HG03439 (cell line): Measurements from ENCODE around the gene CHTOP.
"Not testable (repeated sequence)": the region's sequence is repeated elsewhere in the genome, so short reads cannot be mapped to it uniquely, and the experiment has no call there.

Experiments
- ATAC-seq: cut with Tn5 transposase; IDR thresholded peaks from one replicate; pipeline ENCODE4 v1.9.1; 2021; ENCODE audit warnings: mild to moderate bottlenecking, moderate library complexity; ENCODE audit not compliant: unreplicated experiment

The CHTOP gene

DNA sequence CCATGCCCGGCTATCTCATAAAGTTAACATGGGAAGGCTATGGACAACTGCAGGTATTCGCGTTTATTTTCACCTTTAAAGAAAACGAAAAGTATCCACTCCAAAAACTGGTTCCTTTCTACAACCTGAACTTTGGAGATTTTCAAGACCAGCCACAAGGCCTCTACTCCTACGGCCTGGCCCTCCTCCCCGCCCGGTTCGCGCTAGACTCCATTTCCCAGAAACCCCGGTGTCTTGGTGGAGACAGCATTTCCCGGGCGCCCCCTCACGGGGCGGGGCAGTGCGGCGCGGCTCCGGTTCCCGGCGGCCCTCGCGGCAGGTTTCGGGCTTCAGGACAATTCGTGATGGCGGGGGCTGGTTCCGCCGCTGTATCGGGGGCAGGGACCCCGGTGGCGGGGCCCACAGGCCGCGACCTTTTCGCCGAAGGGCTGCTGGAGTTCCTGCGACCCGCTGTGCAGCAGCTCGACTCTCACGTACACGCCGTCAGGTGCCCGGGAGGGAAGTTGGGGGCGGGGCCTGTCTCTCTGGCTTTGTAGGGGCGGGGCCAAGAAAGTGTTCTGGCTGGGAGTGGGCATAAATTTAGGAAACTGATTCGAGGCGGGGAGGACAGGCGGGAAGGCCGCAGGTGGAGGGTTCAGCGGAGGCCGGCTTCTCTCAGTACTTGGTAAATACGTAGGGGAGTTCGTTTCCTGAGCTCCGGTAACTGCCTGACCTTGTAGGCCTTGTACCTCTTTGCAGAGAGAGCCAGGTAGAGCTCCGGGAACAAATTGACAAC is 24.7 kb downstream of the CHTOP start, which contains the start of gene SNAPIN:
Gene SNAPIN, plus strand, starts transcription at position 304 of the 775 bp plus-strand sequence. Its CDS starts 41 bp downstream, at position 345.
- ATAC-seq = peak; percentile 86

GRCh38 chr1:153659175-153659534 is 25.3 kb downstream of the CHTOP start:
- ATAC-seq = no peak

DNA sequence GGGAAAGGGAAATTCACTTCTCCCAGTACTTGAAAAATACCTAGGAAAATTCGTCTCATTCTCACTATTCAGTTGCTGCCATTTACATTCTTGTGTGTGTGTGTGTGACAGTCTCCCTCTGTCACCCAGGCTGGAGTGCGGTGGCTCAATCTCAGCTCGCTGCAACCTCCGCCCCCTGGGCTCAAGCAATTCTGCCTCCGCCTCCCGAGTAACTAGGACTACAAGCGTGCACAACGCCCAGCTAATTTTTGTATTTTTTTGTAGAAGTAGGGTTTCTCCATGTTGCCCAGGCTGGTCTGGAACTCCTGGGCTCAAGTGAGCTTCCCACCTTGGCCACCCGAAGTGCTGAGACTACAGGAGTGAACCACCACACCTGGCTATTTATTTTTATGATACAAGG is 25.8 kb downstream of the CHTOP start:
- ATAC-seq = no peak

- ATAC-seq = no peak
Observed at GRCh38 chr1:153661111-153661708, 27.3 kb downstream of the CHTOP start.

- ATAC-seq = no peak
Observed at GRCh38 chr1:153662269-153662668, 28.4 kb downstream of the CHTOP start.

DNA sequence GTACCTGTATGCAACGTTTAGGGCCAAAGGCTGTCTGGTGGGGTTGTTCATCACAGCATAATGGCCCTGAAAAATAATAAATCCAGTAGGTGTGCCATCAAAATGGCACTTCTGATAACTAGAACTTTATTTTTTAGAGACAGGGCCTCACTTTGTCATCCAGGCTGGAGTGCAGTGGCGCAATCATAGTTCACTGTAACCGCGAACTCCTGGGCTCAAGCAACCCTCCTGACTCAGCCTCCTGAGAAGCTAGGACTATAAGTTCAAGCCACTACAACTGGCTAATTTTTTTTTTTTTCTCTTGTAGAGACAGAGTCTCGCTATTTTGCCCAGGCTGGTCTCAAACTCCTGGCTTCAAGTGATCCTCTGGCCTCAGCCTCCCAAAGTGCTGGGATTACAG is 29.3 kb downstream of the CHTOP start:
- no peak for ATAC-seq

- no peak for ATAC-seq
Observed at GRCh38 chr1:153667439-153667838, 33.6 kb downstream of the CHTOP start.

GRCh38 chr1:153668672-153669071 is 34.8 kb downstream of the CHTOP start:
- not testable (repeated sequence) for ATAC-seq

GRCh38 chr1:153669606-153670005 is 35.7 kb downstream of the CHTOP start:
- ATAC-seq = no peak

- peak; percentile 2 for ATAC-seq
Observed at GRCh38 chr1:153670257-153670858, 36.5 kb downstream of the CHTOP start.

- ATAC-seq = peak; percentile 91
Observed at GRCh38 chr1:153670859-153671627, 37.2 kb downstream of the CHTOP start, which contains the start of gene ILF2. Gene ILF2, minus strand, starts transcription at chr1:153670993. Its CDS starts 71 bp downstream, at chr1:153670922.

- ATAC-seq = peak; percentile 3
Observed at GRCh38 chr1:153671628-153672353, 37.9 kb downstream of the CHTOP start.

GRCh38 chr1:153673511-153673910 is 39.6 kb downstream of the CHTOP start:
- ATAC-seq = no peak

DNA sequence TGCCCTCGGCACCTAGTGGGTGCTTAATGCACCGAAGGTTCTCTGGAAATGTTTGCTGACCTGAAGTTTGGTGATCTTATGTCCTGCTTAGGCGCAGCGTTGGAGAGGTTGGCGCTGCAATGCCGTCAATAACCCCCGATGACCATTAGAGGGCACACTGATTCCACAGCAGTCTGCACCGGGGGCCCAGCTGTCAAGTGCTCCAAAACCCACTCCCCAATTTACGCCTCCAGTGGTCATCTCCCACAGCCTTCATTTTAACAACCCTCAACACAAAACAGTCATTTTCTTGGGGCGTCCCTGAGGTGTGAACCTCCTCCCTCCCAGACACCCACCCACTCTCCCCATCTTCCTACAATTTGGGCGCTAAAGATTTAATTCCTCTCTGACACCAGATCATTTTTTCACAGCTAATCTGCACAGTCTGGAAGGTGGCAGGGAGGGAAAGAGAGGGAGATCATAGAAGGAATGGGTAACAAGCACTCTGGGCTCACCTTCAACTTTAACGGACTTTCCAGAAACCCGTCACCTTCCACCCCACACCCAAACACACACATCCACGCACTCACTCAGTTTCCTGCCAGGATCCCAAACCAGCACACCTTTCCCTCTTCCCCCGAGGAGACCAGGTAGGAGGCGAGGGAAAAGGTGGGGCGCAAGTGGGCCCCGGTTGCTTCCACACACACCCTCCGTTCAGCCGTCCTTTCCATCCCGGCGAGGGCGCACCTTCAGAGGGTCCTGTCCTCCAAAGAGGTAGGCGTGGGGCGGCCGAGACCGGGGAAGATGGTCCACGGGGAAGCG is 44.1 kb downstream of the CHTOP start:
- no peak for ATAC-seq

DNA sequence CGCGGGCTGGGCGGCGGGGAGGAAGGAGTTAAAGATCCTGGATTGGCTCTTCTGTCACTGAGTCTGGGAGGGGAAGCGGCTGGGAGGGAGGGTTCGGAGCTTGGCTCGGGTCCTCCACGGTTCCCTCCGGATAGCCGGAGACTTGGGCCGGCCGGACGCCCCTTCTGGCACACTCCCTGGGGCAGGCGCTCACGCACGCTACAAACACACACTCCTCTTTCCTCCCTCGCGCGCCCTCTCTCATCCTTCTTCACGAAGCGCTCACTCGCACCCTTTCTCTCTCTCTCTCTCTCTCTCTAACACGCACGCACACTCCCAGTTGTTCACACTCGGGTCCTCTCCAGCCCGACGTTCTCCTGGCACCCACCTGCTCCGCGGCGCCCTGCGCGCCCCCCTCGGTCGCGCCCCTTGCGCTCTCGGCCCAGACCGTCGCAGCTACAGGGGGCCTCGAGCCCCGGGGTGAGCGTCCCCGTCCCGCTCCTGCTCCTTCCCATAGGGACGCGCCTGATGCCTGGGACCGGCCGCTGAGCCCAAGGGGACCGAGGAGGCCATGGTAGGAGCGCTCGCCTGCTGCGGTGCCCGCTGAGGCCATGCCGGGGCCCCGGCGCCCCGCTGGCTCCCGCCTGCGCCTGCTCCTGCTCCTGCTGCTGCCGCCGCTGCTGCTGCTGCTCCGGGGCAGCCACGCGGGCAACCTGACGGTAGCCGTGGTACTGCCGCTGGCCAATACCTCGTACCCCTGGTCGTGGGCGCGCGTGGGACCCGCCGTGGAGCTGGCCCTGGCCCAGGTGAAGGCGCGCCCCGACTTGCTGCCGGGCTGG is 44.9 kb downstream of the CHTOP start, which contains the start of gene NPR1:
Gene NPR1, plus strand, starts transcription at position 170 of the 818 bp plus-strand sequence. Its CDS starts 421 bp downstream, at position 591.
- no peak for ATAC-seq

- ATAC-seq = no peak
Observed at GRCh38 chr1:153679337-153680119, 45.7 kb downstream of the CHTOP start.

DNA sequence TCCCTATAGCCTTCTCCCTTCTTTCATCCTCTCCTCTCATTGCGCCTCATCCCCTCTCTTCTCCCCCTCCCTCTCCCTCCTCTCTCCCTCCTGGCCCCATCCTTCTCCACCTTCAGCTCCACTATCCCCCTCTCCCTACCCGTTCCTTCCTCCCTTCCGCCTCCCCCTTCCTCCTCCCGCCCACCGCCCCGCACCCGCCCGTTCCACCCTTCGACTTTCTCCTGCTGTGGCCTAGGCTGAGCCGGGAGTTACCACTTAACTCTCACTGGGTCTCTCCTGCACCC is 46.2 kb downstream of the CHTOP start:
- no peak for ATAC-seq

- no peak for ATAC-seq
Observed at GRCh38 chr1:153682730-153683129, 48.9 kb downstream of the CHTOP start.
